Activated naive CD4-positive, alpha-beta T cell treated with anti-CD3 and anti-CD28 coated beads for 36 hours (primary cell): Measurements from ENCODE around the gene ERO1B. TPM values are rescaled to one million over a fixed set of nuclear protein-coding genes. Genes with fewer than 3 reads are reported as not detected.

Experiments used
- CTCF ChIA-PET: fragments of 350-600 bp; sonication (Branson Sonifier 250); formaldehyde crosslinking; loops from one replicate; lab custom pipeline; 2021; ENCODE audit warnings: antibody characterized with exemption; lab: Charles Lee
- DNase-seq: peaks from one replicate; pipeline ENCODE4 v3.0.0-alpha.2; 2020
- H3K27ac Mint-ChIP-seq: one replicate; pipeline ENCODE4 v1.8.0; 2021; ENCODE audit warnings: mild to moderate bottlenecking, mixed read lengths
- H3K27me3 Mint-ChIP-seq: one replicate; pipeline ENCODE4 v1.8.0; 2021; ENCODE audit warnings: low read depth, mixed read lengths
- H3K36me3 Mint-ChIP-seq: one replicate; pipeline ENCODE4 v1.8.0; 2021; ENCODE audit warnings: low read depth, mixed read lengths
- H3K4me1 Mint-ChIP-seq: one replicate; pipeline ENCODE4 v1.8.0; 2021; ENCODE audit warnings: low read depth, mixed read lengths
- H3K4me3 Mint-ChIP-seq: one replicate; pipeline ENCODE4 v1.8.0; 2021; ENCODE audit warnings: mild to moderate bottlenecking, moderate library complexity, mixed read lengths
- H3K9me3 Mint-ChIP-seq: one replicate; pipeline ENCODE4 v1.8.0; 2021; ENCODE audit warnings: mixed read lengths
- intact Hi-C: fragments of 100-400 bp; cut with micrococcal nuclease; formaldehyde crosslinking; loops from one replicate; pipeline ENCODE4 v1.15.1; 2023
- total RNA-seq, 2 experiments: library from RNA; stranded (reverse); gene quantifications; one replicate each; pipeline ENCODE4 v1.2.3, GENCODE V29; 2021

ERO1B gene
- total RNA-seq, 2 experiments from 2014 or later, result 1.6 to 2.5 TPM

DNA sequence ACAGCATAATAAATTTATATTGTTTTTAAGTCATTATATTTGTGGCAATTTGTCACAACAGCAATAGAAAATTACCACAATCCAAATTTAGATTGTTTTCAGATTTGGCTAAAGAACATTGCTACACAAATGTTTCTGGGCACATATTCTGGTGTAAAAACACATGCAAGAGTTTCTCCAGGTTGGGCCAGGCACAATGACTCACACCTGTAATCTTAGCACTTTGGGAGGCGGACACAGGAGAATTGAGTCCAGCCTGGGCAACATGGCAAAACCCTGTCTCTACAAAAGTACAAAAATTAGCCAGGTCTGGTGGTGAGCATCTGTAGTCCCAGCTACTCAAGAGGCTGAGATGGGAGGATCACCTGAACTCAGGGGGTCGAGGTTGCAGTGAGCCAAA, 8.4 kb downstream of the ERO1B start:
- H3K27me3 Mint-ChIP-seq, result no peaks in the 10 kb centered on the region
- CTCF ChIA-PET, result interaction anchor here (0.6 kb wide), 1 partner anchor 1717 kb away, joined by 3 read pairs; no protein-coding TSS in a partner anchor
- peaks cover 8% of the 10 kb centered on the region for H3K36me3 Mint-ChIP-seq
- intact Hi-C loops, result no loop called here
- peaks cover 36% of the 10 kb centered on the region for H3K4me1 Mint-ChIP-seq
- DNase-seq, result no peak
- no peak overlapping the region for H3K4me3 Mint-ChIP-seq
- peaks cover 3% of the 10 kb centered on the region for H3K9me3 Mint-ChIP-seq
- H3K27ac Mint-ChIP-seq, result no peak overlapping the region

- Mint-ChIP-seq H3K27ac (no peak overlapping the region), H3K36me3 (peaks cover 6% of the 10 kb centered on the region), H3K27me3 (no peaks in the 10 kb centered on the region), H3K9me3 (no peaks in the 10 kb centered on the region), H3K4me1 (peaks cover 15% of the 10 kb centered on the region), H3K4me3 (no peak overlapping the region)
- intact Hi-C loops, result no loop called here
- CTCF ChIA-PET, result interaction anchor here (1.2 kb wide), 1 partner anchor 16 kb away, joined by 3 read pairs; no protein-coding TSS in a partner anchor
- DNase-seq, result no peak
Observed at GRCh38 chr1:236269439-236269838, 12.3 kb downstream of the ERO1B start.

GRCh38 chr1:236261898-236262297, 19.9 kb downstream of the ERO1B start:
- intact Hi-C loops, result no loop called here
- DNase-seq, result no peak
- Mint-ChIP-seq H3K4me1 (peaks cover 24% of the 10 kb centered on the region), H3K27me3 (no peaks in the 10 kb centered on the region), H3K27ac (no peak overlapping the region), H3K36me3 (peaks cover 36% of the 10 kb centered on the region), H3K9me3 (peaks cover 35% of the 10 kb centered on the region), H3K4me3 (no peak overlapping the region)
- CTCF ChIA-PET, result no interaction called here

- H3K36me3 Mint-ChIP-seq, result peaks cover 36% of the 10 kb centered on the region
- intact Hi-C loops, result no loop called here
- no peak overlapping the region for H3K4me3 Mint-ChIP-seq
- H3K9me3 Mint-ChIP-seq, result peaks cover 35% of the 10 kb centered on the region
- H3K27ac Mint-ChIP-seq, result no peak overlapping the region
- no peaks in the 10 kb centered on the region for H3K27me3 Mint-ChIP-seq
- DNase-seq, result no peak
- peaks cover 24% of the 10 kb centered on the region for H3K4me1 Mint-ChIP-seq
- CTCF ChIA-PET, result no interaction called here
Observed at GRCh38 chr1:236261033-236261432, 20.7 kb downstream of the ERO1B start.

- intact Hi-C loops, result no loop called here
- no peak for DNase-seq
- Mint-ChIP-seq H3K4me3 (no peak overlapping the region), H3K27ac (no peak overlapping the region), H3K4me1 (peaks cover 24% of the 10 kb centered on the region), H3K27me3 (no peaks in the 10 kb centered on the region), H3K36me3 (peaks cover 34% of the 10 kb centered on the region), H3K9me3 (peaks cover 35% of the 10 kb centered on the region)
- CTCF ChIA-PET, result interaction anchor here (0.6 kb wide), 1 partner anchor 9 kb away, joined by 3 read pairs; no protein-coding TSS in a partner anchor
Observed at GRCh38 chr1:236259043-236259442, 22.7 kb downstream of the ERO1B start.

GRCh38 chr1:236258114-236258622, 23.6 kb downstream of the ERO1B start:
- Mint-ChIP-seq H3K4me3 (no peak overlapping the region), H3K36me3 (peaks cover 32% of the 10 kb centered on the region), H3K9me3 (peaks cover 35% of the 10 kb centered on the region), H3K27ac (no peak overlapping the region), H3K27me3 (no peaks in the 10 kb centered on the region), H3K4me1 (peaks cover 24% of the 10 kb centered on the region)
- DNase-seq, result no peak
- CTCF ChIA-PET, result interaction anchor here (0.6 kb wide), 1 partner anchor 10 kb away, joined by 3 read pairs; no protein-coding TSS in a partner anchor
- intact Hi-C loops, result no loop called here

- intact Hi-C loops, result no loop called here
- Mint-ChIP-seq H3K27me3 (no peaks in the 10 kb centered on the region), H3K4me1 (peaks cover 24% of the 10 kb centered on the region), H3K27ac (no peak overlapping the region), H3K36me3 (peaks cover 24% of the 10 kb centered on the region), H3K9me3 (peaks cover 30% of the 10 kb centered on the region), H3K4me3 (no peak overlapping the region)
- CTCF ChIA-PET, result no interaction called here
- DNase-seq, result no peak
Observed at GRCh38 chr1:236257216-236257615, 24.5 kb downstream of the ERO1B start.

GRCh38 chr1:236253918-236254637, 27.7 kb downstream of the ERO1B start:
- CTCF ChIA-PET, result no interaction called here
- Mint-ChIP-seq H3K4me3 (no peak overlapping the region), H3K27ac (no peak overlapping the region), H3K4me1 (peaks cover 10% of the 10 kb centered on the region), H3K27me3 (no peaks in the 10 kb centered on the region), H3K36me3 (peaks cover 9% of the 10 kb centered on the region), H3K9me3 (peaks cover 12% of the 10 kb centered on the region)
- intact Hi-C loops, result no loop called here
- no peak for DNase-seq

- Mint-ChIP-seq H3K36me3 (peaks cover 8% of the 10 kb centered on the region), H3K27ac (no peak overlapping the region), H3K9me3 (peaks cover 9% of the 10 kb centered on the region), H3K4me3 (no peak overlapping the region), H3K27me3 (no peaks in the 10 kb centered on the region), H3K4me1 (peaks cover 5% of the 10 kb centered on the region)
- intact Hi-C loops, result no loop called here
- DNase-seq, result no peak
- CTCF ChIA-PET, result interaction anchor here (0.6 kb wide), 1 partner anchor 367 kb away, joined by 3 read pairs; no protein-coding TSS in a partner anchor
Observed at GRCh38 chr1:236253119-236253518, 28.6 kb downstream of the ERO1B start.

GRCh38 chr1:236251587-236251986, 30.2 kb downstream of the ERO1B start:
- Mint-ChIP-seq H3K27me3 (no peaks in the 10 kb centered on the region), H3K36me3 (peaks cover 4% of the 10 kb centered on the region), H3K4me3 (no peak overlapping the region), H3K27ac (no peak overlapping the region), H3K9me3 (no peaks in the 10 kb centered on the region), H3K4me1 (no peaks in the 10 kb centered on the region)
- intact Hi-C loops, result no loop called here
- CTCF ChIA-PET, result no interaction called here
- DNase-seq, result no peak

GRCh38 chr1:236247286-236247685, 34.5 kb downstream of the ERO1B start:
- Mint-ChIP-seq H3K4me3 (no peak overlapping the region), H3K27me3 (no peaks in the 10 kb centered on the region), H3K27ac (no peak overlapping the region), H3K36me3 (peaks cover 7% of the 10 kb centered on the region), H3K4me1 (no peaks in the 10 kb centered on the region), H3K9me3 (no peaks in the 10 kb centered on the region)
- CTCF ChIA-PET, result no interaction called here
- intact Hi-C loops, result no loop called here
- DNase-seq, result no peak

- Mint-ChIP-seq H3K36me3 (peaks cover 7% of the 10 kb centered on the region), H3K9me3 (no peaks in the 10 kb centered on the region), H3K27me3 (no peaks in the 10 kb centered on the region), H3K27ac (no peak overlapping the region), H3K4me3 (no peak overlapping the region), H3K4me1 (no peaks in the 10 kb centered on the region)
- no peak for DNase-seq
- CTCF ChIA-PET, result interaction anchor here (0.6 kb wide), 1 partner anchor 75 kb away, joined by 4 read pairs; no protein-coding TSS in a partner anchor
- intact Hi-C loops, result no loop called here
Observed at GRCh38 chr1:236242568-236242967, 39.2 kb downstream of the ERO1B start.

- Mint-ChIP-seq H3K27me3 (no peaks in the 10 kb centered on the region), H3K4me1 (no peaks in the 10 kb centered on the region), H3K36me3 (peaks cover 9% of the 10 kb centered on the region), H3K4me3 (no peak overlapping the region), H3K27ac (no peak overlapping the region), H3K9me3 (no peaks in the 10 kb centered on the region)
- CTCF ChIA-PET, result interaction anchor here (0.7 kb wide), 1 partner anchor 122 kb away, joined by 3 read pairs; no protein-coding TSS in a partner anchor
- DNase-seq, result no peak
- intact Hi-C loops, result no loop called here
Observed at GRCh38 chr1:236240675-236241074, 41.1 kb downstream of the ERO1B start.
